ENCODE data around the gene XPC.
"Not testable (repeated sequence)": the region's sequence is repeated elsewhere in the genome, so short reads cannot be mapped to it uniquely, and the experiment has no call there.

The XPC gene

DNA sequence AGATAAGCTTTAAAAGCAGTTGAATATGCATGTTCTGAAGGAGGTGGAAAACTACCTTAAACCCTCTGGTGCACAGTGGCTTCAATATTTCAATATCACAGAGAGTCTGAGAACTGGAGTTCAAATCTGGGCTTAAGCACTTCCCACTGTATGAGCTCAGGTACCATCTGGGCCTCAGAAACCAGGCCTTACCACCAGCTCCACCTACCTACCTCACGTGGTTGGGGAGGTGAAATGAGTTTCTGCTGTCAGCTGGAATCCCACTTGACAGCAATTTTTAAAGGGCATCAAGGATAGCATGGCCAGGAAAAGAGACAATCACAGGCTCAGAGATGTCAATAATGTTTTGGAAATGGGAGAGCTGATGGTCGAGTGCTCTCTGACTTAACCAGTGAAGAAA is 58.8 kb downstream of the XPC start:
- DNase-seq (ENCODE audit: low spot score), result no peak

DNA sequence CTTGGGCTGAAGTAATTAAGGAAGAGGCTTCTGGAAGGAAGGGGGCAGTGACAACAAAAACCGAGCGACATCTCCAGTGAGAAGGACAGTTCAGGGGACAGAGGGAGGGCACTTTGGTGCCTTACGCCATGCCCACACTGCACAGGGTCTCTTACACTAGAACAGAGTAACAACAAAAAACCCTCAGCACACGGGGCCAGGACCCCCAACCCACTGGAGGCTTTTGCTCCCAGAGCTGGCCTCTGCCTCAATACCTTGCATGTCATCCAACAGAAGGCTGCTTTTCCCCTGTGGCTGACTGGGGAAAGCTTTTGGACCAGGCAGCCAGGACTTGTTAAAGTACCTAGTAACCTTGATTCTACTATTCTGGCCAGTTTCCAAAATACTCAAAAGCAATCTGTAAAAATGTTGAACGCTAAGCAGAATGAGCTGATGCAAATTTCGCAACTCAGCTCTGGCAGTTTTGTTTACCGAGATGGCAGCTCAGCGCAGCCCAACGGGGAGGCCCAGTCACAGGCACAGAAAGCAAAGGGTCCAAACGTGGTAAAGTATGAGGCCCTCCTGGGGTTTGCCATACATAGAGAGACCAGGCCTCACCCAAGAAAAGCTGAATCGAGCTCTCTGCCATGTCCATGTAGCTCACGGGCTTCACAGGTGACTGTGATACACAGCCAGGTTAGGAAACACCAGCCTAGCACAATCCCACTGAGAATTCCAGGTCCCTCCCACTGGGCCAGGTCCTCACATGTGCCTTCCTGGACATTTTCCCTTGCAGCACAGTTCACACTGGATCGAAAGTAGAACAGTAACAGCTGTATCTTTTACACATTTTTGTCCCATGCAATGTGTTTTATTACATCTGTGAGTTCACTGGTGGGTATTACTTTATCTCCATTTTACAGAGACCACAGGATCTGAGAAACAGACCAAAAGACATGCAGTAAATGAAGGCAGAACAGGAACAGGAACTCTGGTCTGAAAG is 59.7 kb downstream of the XPC start:
- DNase-seq (ENCODE audit: low spot score), result no peak

DNA sequence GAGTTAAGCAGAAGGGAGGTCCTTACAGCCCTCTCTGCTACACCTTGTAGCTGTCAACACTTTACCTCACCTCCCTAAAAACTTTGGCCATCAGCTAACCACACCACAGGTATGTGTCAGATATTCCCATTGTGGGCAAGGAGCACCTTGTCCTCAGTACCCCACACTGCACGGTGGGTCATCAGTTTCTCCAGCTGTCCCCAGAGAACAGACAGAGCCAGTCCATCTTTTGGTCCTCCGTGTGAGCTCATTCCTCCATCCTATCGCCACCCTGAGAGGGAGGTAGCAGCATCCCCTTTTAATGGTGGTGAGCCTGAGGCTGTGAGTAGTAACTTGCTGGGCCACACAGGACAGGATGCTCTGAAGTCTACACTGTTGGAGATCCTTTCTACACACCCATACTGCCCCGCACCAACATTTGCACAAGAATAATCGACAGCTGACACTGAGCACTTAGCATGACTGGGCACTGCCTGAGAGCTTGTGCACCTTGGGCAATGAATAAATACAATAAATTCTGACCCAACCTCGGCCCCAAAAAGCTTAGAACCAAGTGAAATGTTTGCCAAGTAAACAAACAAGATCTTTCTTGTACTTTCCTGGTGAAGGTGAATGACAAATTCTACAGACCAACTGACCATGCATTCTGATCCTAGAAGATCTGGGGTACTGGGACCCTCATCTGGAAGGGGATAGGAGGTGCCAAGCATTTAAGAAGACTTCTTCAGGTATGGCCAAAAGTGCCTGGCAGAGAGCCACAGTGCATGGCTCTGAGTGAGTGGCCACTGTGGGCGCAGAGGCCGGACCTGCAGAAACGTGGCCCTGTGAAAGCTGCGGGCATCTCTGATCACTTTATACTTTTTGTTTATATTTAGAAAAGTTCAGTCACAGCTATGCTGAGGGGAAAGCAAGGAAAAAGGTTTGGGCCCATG is 60.7 kb downstream of the XPC start:
- no peak for DNase-seq (ENCODE audit: low spot score)

- DNase-seq (ENCODE audit: low spot score), result no peak
Measured at GRCh38 chr3:14113965-14114635, 64.3 kb downstream of the XPC start.

DNA sequence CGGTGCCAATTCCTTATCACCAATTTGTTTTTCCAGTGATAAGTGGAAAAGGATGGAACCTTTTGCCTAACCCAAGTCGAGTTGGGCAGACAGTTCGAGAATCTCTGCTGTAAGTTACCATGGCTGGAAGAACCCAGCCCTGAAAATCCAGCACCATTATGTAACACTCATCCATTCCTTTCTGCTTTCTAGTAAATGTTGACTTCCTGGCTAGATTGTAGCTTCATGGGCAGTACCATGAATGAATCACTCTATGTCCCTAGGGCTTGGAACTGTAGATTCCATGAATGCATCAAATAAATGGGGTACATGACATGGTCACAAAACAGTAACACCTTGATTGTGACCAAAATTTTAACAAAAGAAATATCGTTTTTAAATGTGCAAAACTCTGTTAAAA is 67.7 kb downstream of the XPC start:
- no peak for DNase-seq (ENCODE audit: low spot score)

DNA sequence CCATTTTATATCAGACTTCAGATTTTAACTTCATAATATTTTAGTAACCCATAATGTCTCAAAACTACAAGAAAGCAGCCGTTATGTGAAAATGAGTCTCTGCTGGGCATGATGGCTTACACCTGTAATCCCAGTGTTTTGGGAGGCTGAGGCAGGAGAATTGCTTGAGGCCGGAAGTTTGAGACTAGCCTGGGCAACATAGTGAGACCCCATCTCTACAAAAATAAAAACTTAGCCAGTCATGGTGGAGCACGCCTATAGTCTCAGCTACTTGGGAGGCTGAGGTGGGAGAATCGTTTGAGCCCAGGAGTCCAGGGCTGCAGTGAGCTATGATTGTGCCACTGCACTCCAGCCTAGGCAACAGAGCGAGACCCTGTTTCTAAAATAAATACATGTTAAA is 68.6 kb downstream of the XPC start:
- not testable (repeated sequence) for DNase-seq (ENCODE audit: low spot score)

DNA sequence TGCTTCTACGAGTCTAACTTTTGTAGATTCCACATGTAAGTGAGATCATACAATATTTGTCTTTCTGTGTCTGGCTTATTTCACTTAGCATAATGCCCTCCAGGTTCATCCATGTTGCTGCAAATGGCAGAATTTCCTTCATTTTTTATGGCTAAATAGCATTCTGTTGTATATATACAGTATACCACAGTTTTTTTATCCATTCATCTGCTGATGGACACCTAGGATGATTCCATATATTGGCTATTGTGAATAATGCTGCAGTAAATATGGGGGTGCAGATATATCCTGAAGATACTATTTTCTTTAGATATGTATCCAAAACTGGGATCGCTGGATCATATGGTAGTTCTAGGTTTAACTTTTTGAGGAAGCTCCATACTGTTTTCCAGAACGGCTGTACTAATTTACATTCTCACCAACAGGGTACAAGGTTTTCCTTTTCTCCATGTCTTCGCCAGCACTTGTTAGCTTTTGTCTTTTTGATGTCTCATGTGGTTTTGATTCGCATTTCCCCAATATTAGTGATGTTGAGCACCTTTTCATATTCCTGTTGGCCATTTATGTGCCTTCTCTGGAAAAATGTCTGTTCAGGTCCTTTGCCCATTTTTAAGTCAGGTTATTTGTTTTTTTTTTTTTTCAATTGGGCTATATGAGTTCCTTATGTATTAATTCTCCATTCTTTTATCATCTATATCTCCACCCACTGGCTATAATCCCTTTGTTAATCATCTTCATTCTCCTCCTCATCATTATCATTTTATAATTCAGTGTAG is 80.6 kb downstream of the XPC start:
- no peak for DNase-seq (ENCODE audit: low spot score)

GRCh38 chr3:14096742-14097141 is 81.7 kb downstream of the XPC start:
- DNase-seq (ENCODE audit: low spot score), result no peak

Measured in AG08395 (cell line).